Left ventricle myocardium inferior (tissue), 1 donor: ENCODE data around the gene SGTB. TPM values are rescaled to one million over a fixed set of nuclear protein-coding genes. Genes with fewer than 3 reads are reported as not detected.

Experiments
- DNase-seq: peaks from one replicate; pipeline ENCODE4 v3.0.0-alpha.2; 2020
- H3K27ac ChIP-seq: fragments of 200-600 bp; replicated peaks from 2 replicates; pipeline ENCODE4 v1.8.0; 2021
- H3K27me3 ChIP-seq: fragments of 200-600 bp; 2 replicates; pipeline ENCODE4 v1.8.0; 2021; ENCODE audit warnings: low read depth
- H3K36me3 ChIP-seq: fragments of 200-600 bp; 2 replicates; pipeline ENCODE4 v1.8.0; 2021
- H3K4me1 ChIP-seq: fragments of 200-600 bp; 2 replicates; pipeline ENCODE4 v1.8.0; 2021
- H3K4me3 ChIP-seq: fragments of 200-600 bp; 2 replicates; pipeline ENCODE4 v1.8.0; 2021; ENCODE audit warnings: mild to moderate bottlenecking, moderate library complexity
- H3K9me3 ChIP-seq: fragments of 200-600 bp; replicated peaks from 2 replicates; pipeline ENCODE4 v1.8.0; 2021
- CTCF ChIP-seq: fragments of 200-600 bp; IDR thresholded peaks from 2 replicates; pipeline ENCODE4 v1.8.0; 2021; ENCODE audit warnings: antibody characterized with exemption, mild to moderate bottlenecking, borderline replicate concordance
- intact Hi-C: fragments of 100-400 bp; cut with micrococcal nuclease; formaldehyde crosslinking; loops from one replicate; pipeline ENCODE4 v1.11.0; 2022
- total RNA-seq: library from RNA; stranded (reverse); fragmentation: NEBNext Ultra II Directional; extraction: Animal tissue kit (Norgen Biotek cat#: 25700); gene quantifications from one replicate; pipeline ENCODE4 v1.2.1, GENCODE V29; 2021
- donor health status: DM: no; HTN: yes; CAD: no; lungs with severe emphysema.

The SGTB gene
- total RNA-seq, 1 donor from 2014 or later: 7.1 TPM

GRCh38 chr5:65704621-65705239 lies 17.2 kb downstream of the SGTB start:
- TF ChIP-seq CTCF: no peak
- H3K36me3 ChIP-seq: peaks cover 31% of the 10 kb centered on the region
- no peak for DNase-seq
- no peak overlapping the region for H3K27ac ChIP-seq
- no peaks in the 10 kb centered on the region for H3K27me3 ChIP-seq
- no peaks in the 10 kb centered on the region for H3K4me1 ChIP-seq
- no peaks in the 10 kb centered on the region for H3K9me3 ChIP-seq
- intact Hi-C loops: no loop called here
- no peak overlapping the region for H3K4me3 ChIP-seq

GRCh38 chr5:65702036-65702435 lies 19.9 kb downstream of the SGTB start:
- Histone ChIP-seq H3K27ac (no peak overlapping the region), H3K27me3 (no peaks in the 10 kb centered on the region), H3K4me3 (no peak overlapping the region), H3K36me3 (peaks cover 31% of the 10 kb centered on the region), H3K9me3 (no peaks in the 10 kb centered on the region), H3K4me1 (no peaks in the 10 kb centered on the region)
- no peak for TF ChIP-seq CTCF
- no peak for DNase-seq
- intact Hi-C loops: no loop called here

- no peak overlapping the region for H3K4me3 ChIP-seq
- intact Hi-C loops: no loop called here
- H3K27me3 ChIP-seq: no peaks in the 10 kb centered on the region
- TF ChIP-seq CTCF: no peak
- H3K36me3 ChIP-seq: peaks cover 28% of the 10 kb centered on the region
- DNase-seq: no peak
- H3K4me1 ChIP-seq: peaks cover 10% of the 10 kb centered on the region
- no peak overlapping the region for H3K27ac ChIP-seq
- H3K9me3 ChIP-seq: no peaks in the 10 kb centered on the region
Measured at GRCh38 chr5:65699338-65699737, 22.6 kb downstream of the SGTB start.

GRCh38 chr5:65696892-65697291 lies 25.0 kb downstream of the SGTB start:
- no peaks in the 10 kb centered on the region for H3K9me3 ChIP-seq
- H3K4me1 ChIP-seq: peaks cover 10% of the 10 kb centered on the region
- peaks cover 10% of the 10 kb centered on the region for H3K36me3 ChIP-seq
- no peak overlapping the region for H3K4me3 ChIP-seq
- no peak for DNase-seq
- intact Hi-C loops: no loop called here
- H3K27ac ChIP-seq: peak overlapping the region; percentile 6
- no peaks in the 10 kb centered on the region for H3K27me3 ChIP-seq
- TF ChIP-seq CTCF: no peak

GRCh38 chr5:65695896-65696295 lies 26.0 kb downstream of the SGTB start:
- TF ChIP-seq CTCF: no peak
- H3K4me1 ChIP-seq: peaks cover 10% of the 10 kb centered on the region
- H3K27me3 ChIP-seq: no peaks in the 10 kb centered on the region
- peaks cover 4% of the 10 kb centered on the region for H3K36me3 ChIP-seq
- no peak overlapping the region for H3K27ac ChIP-seq
- intact Hi-C loops: no loop called here
- DNase-seq: no peak
- H3K4me3 ChIP-seq: no peak overlapping the region
- no peaks in the 10 kb centered on the region for H3K9me3 ChIP-seq
